ENCODE results near the gene ZNF385B. TPM values are rescaled to one million over a fixed set of nuclear protein-coding genes. Genes with fewer than 3 reads are reported as not detected.

Gene ZNF385B
- total RNA-seq, 1 experiment from 2014 or later, result 2.2 TPM

GRCh38 chr2:179744401-179744800, 117.0 kb downstream of the ZNF385B start (continued):
- no peak for TF ChIP-seq USF2 (CRISPR knock-in tag; IDR thresholded peaks at IDR 0.05)
- TF ChIP-seq STAT6 (CRISPR knock-in tag; conservative IDR thresholded peaks at IDR 0.05; ENCODE audit: low read depth), result no peak
- no peak for TF ChIP-seq ELF4 (CRISPR knock-in tag; IDR thresholded peaks at IDR 0.05; ENCODE audit: low read depth)

GRCh38 chr2:179741317-179741716, 120.1 kb downstream of the ZNF385B start:
- Mint-ChIP-seq H3K27me3 (ENCODE audit: low read depth) (no peaks in the 10 kb centered on the region), H3K27ac (no peak overlapping the region), H3K9me3 (no peaks in the 10 kb centered on the region), H3K4me1 (peaks cover 6% of the 10 kb centered on the region; the same call in 1 of the 2 replicates), H3K36me3 (no peaks in the 10 kb centered on the region), H3K4me3 (no peak overlapping the region)
- DNase-seq (ENCODE audit: low spot score) (no peak), ATAC-seq (no peak)
- ChIA-PET POLR2A (no interaction called here), CTCF (no interaction called here)
- TF ChIP-seq ZNF396 (CRISPR knock-in tag; IDR thresholded peaks at IDR 0.05; ENCODE audit: borderline replicate concordance) (no peak), NR1H2 (CRISPR knock-in tag; IDR thresholded peaks at IDR 0.05) (no peak), FOXP4 (CRISPR knock-in tag; IDR thresholded peaks at IDR 0.05) (no peak), ELF4 (CRISPR knock-in tag; IDR thresholded peaks at IDR 0.05; ENCODE audit: low read depth) (no peak), GRHL2 (CRISPR knock-in tag; IDR thresholded peaks at IDR 0.05; ENCODE audit: insufficient replicate concordance, severe bottlenecking) (no peak), ZNF281 (CRISPR knock-in tag; IDR thresholded peaks at IDR 0.05) (no peak), ATF3 (CRISPR knock-in tag; conservative IDR thresholded peaks at IDR 0.05) (no peak), CREB1 (CRISPR knock-in tag; IDR thresholded peaks at IDR 0.05) (no peak), E2F1 (CRISPR knock-in tag; IDR thresholded peaks at IDR 0.05) (no peak), FOXP1 (CRISPR knock-in tag; IDR thresholded peaks at IDR 0.05; ENCODE audit: borderline replicate concordance) (no peak), ZNF416 (CRISPR knock-in tag; IDR thresholded peaks at IDR 0.05) (no peak), JUN (CRISPR knock-in tag; IDR thresholded peaks at IDR 0.05) (no peak), SMAD3 (CRISPR knock-in tag; IDR thresholded peaks at IDR 0.05; ENCODE audit: borderline replicate concordance) (no peak), AFF4 (CRISPR knock-in tag; IDR thresholded peaks at IDR 0.05; ENCODE audit: borderline replicate concordance) (no peak), ZMAT4 (CRISPR knock-in tag; IDR thresholded peaks at IDR 0.05) (no peak), MAX (CRISPR knock-in tag; IDR thresholded peaks at IDR 0.05) (no peak), GTF2I (CRISPR knock-in tag; conservative IDR thresholded peaks at IDR 0.05) (no peak)
